GM21723 (cell line): ENCODE data around the gene SUPV3L1.

Experiments
- ATAC-seq: cut with Tn5 transposase; IDR thresholded peaks from one replicate; pipeline ENCODE4 v1.9.1; 2021; ENCODE audit warnings: mild to moderate bottlenecking, moderate library complexity; ENCODE audit not compliant: unreplicated experiment

Gene SUPV3L1

GRCh38 chr10:69254877-69255276, 74.8 kb downstream of the SUPV3L1 start:
- ATAC-seq: no peak
